Activated CD4-positive, alpha-beta T cell treated with anti-CD3 and anti-CD28 coated beads, Interleukin-2, amount 50 U/mL, for 24 hours (primary cell): ENCODE results near the gene CTU2.

ENCODE experiments used
- DNase-seq, 2 donors: peaks; one replicate each; pipeline ENCODE4 v3.0.0-alpha.2; 2020; ENCODE audit warnings: low read depth in 1 of 2, low spot score in 1 of 2

CTU2 gene

GRCh38 chr16:88759976-88760350 lies 53.7 kb downstream of the CTU2 start:
- no peak for DNase-seq

GRCh38 chr16:88760424-88761142 lies 54.3 kb downstream of the CTU2 start:
- DNase-seq: no peak

- DNase-seq: no peak
Observed at GRCh38 chr16:88761143-88761534, 54.8 kb downstream of the CTU2 start.

GRCh38 chr16:88761830-88762229 lies 55.5 kb downstream of the CTU2 start:
- DNase-seq: no peak

- DNase-seq: no peak
Observed at GRCh38 chr16:88762258-88762870, 56.1 kb downstream of the CTU2 start.

- DNase-seq: no peak
Observed at GRCh38 chr16:88762941-88763340, 56.6 kb downstream of the CTU2 start.

- no peak for DNase-seq
Observed at GRCh38 chr16:88763502-88764053, 57.3 kb downstream of the CTU2 start.

GRCh38 chr16:88764080-88764479 lies 57.8 kb downstream of the CTU2 start:
- DNase-seq: no peak

- no peak for DNase-seq
Observed at GRCh38 chr16:88764913-88765349, 58.6 kb downstream of the CTU2 start.
